Natural killer cell (primary cell): ENCODE results near the gene CLEC18A. TPM values are rescaled to one million over a fixed set of nuclear protein-coding genes. Genes with fewer than 3 reads are reported as not detected.

Experiments
- ATAC-seq, 3 donors: fragments of 150-1000 bp in 2 of 3; fragments of 200-7000 bp in 1 of 3; cut with Tn5 transposase; 1 replicate in 1 of 3; 2 replicates in 2 of 3; pipeline ENCODE4 v1.10.0; 2021; ENCODE audit warnings: mild to moderate bottlenecking in 2 of 3, moderate library complexity in 2 of 3
- DNase-seq, 2 donors: peaks; one replicate each; pipeline versions ENCODE4 v3.0.0 to v3.0.0-alpha.2; 2013 to 2021; ENCODE audit warnings: mixed read lengths in 1 of 2
- H3K27ac ChIP-seq: one replicate; pipeline ENCODE4 v1.5.1; 2013; ENCODE audit warnings: mild to moderate bottlenecking, low read length
- H3K27me3 ChIP-seq: one replicate; pipeline ENCODE4 v1.6.1; 2013; ENCODE audit warnings: low read length; ENCODE audit not compliant: control insufficient read depth, insufficient read depth
- H3K36me3 ChIP-seq: one replicate; pipeline ENCODE4 v1.6.1; 2013; ENCODE audit warnings: low read length; ENCODE audit not compliant: control insufficient read depth, insufficient read depth
- H3K4me1 ChIP-seq: one replicate; pipeline ENCODE4 v1.6.1; 2013; ENCODE audit warnings: low read length; ENCODE audit not compliant: control insufficient read depth, insufficient read depth
- H3K4me3 ChIP-seq: one replicate; pipeline ENCODE4 v1.5.1; 2013; ENCODE audit warnings: low read length
- H3K9me3 ChIP-seq: one replicate; pipeline ENCODE4 v1.6.1; 2013; ENCODE audit warnings: low read length; ENCODE audit not compliant: control insufficient read depth, insufficient read depth
- H3K27ac Mint-ChIP-seq, 2 donors: one replicate each; pipeline ENCODE4 v1.8.0; 2022; ENCODE audit warnings: mild to moderate bottlenecking in 2 of 2, mixed read lengths in 2 of 2, moderate library complexity in 1 of 2
- H3K27me3 Mint-ChIP-seq, 2 donors: one replicate each; pipeline ENCODE4 v1.8.0; 2022; ENCODE audit warnings: low read depth in 2 of 2, mixed read lengths in 2 of 2
- H3K36me3 Mint-ChIP-seq: one replicate; pipeline ENCODE4 v1.8.0; 2022; ENCODE audit warnings: mixed read lengths
- H3K4me1 Mint-ChIP-seq, 2 donors: one replicate each; pipeline ENCODE4 v1.8.0; 2022; ENCODE audit warnings: mixed read lengths in 2 of 2
- H3K4me3 Mint-ChIP-seq: one replicate; pipeline ENCODE4 v1.8.0; 2022; ENCODE audit warnings: mild to moderate bottlenecking, moderate library complexity, mixed read lengths
- H3K9me3 Mint-ChIP-seq, 2 donors: one replicate each; pipeline ENCODE4 v1.8.0; 2022; ENCODE audit warnings: mixed read lengths in 2 of 2
- WGBS: methylation state at CpG from one replicate; pipeline ENCODE4 v1.1.7; 2013; ENCODE audit warnings: missing lambda C conversion rate; ENCODE audit not compliant: insufficient coverage; 5-methylcytosine and 5-hydroxymethylcytosine counted together
- intact Hi-C: fragments of 100-400 bp; cut with micrococcal nuclease; formaldehyde crosslinking; loops from one replicate; pipeline ENCODE4 v1.14.2; 2022
- total RNA-seq, 4 donors: library from RNA; stranded (reverse); fragments of 120-200 nt in 1 of 4; gene quantifications; one replicate each; pipeline versions ENCODE4 v1.2.3 to v1.2.4, GENCODE V29; 2013 to 2022
- TF ChIP-seq, protein P1 (sequence below): fragments of 200-600 bp; IDR thresholded peaks from one replicate; pipeline ENCODE4 v1.8.0; 2022; ENCODE audit warnings: antibody characterized with exemption

CLEC18A gene
- total RNA-seq, 3 donors from 2014 or later (not counting 1 experiment from before 2014, with no cell fraction given): 2.3 to 2.7 (median 2.4) TPM

DNA sequence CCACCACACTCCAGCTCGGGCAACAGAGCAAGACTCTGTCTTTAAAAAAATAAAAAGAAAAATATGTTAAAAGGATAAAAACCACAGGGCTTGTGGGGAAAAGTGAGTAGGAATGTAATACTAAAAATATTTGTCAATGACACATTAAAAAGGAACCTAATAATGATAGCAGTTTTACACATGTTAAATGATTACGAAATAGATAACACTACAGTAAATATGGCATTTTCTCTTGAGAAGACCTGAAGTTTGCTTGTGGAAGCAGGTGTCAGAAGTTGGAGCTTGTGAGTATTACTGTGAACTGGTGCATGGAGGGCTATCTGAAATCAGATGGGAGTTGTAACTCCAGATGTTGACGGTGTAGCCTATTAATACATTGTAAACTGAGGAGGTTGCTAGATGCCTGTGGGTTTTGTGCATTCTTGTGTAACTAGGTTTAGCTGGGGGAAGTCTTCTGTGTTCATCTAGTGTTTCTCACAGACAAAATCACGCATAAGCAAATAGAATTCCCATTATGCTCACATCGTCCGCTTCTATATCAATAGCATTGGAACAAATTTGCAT lies 44.2 kb upstream of the CLEC18A start:
- Mint-ChIP-seq H3K9me3 (no peaks in the 10 kb centered on the region), H3K4me3 (no peak overlapping the region), H3K4me1 (no peaks in the 10 kb centered on the region), H3K27ac (no peak overlapping the region), H3K36me3 (no peaks in the 10 kb centered on the region), H3K27me3 (no peaks in the 10 kb centered on the region)
- no peak overlapping the region for H3K4me3 ChIP-seq
- ATAC-seq (no peak), DNase-seq (no peak)
- WGBS: 97% methylated on average over 5 of the region's 6 CpGs
- TF ChIP-seq, protein P1, sequence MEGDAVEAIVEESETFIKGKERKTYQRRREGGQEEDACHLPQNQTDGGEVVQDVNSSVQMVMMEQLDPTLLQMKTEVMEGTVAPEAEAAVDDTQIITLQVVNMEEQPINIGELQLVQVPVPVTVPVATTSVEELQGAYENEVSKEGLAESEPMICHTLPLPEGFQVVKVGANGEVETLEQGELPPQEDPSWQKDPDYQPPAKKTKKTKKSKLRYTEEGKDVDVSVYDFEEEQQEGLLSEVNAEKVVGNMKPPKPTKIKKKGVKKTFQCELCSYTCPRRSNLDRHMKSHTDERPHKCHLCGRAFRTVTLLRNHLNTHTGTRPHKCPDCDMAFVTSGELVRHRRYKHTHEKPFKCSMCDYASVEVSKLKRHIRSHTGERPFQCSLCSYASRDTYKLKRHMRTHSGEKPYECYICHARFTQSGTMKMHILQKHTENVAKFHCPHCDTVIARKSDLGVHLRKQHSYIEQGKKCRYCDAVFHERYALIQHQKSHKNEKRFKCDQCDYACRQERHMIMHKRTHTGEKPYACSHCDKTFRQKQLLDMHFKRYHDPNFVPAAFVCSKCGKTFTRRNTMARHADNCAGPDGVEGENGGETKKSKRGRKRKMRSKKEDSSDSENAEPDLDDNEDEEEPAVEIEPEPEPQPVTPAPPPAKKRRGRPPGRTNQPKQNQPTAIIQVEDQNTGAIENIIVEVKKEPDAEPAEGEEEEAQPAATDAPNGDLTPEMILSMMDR: no peak
- H3K27ac ChIP-seq: no peak overlapping the region
- peaks cover 33% of the 10 kb centered on the region for H3K36me3 ChIP-seq
- H3K4me1 ChIP-seq: no peaks in the 10 kb centered on the region
- intact Hi-C loops: no loop called here
- H3K27me3 ChIP-seq: no peaks in the 10 kb centered on the region
- no peaks in the 10 kb centered on the region for H3K9me3 ChIP-seq

DNA sequence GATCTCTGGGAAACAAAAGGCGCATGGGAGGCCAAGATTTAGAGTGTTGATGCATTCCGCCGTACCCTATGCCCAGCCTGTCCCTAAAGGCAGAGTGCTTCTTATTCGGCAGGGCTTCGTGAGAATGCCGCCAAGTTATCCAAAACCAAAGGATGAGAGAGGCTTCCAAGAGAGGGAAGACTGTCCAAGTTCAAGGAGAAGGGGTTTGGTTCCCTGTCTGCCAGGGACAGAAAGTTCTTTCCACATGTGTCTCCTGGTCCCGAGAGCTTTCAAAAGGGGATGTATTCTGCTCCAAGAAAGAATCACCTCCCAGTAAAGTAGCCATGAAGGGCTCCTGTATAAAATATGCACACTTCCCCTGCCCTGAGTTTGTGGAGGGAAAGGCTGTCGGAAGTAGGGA lies 42.1 kb upstream of the CLEC18A start:
- H3K27me3 Mint-ChIP-seq: no peaks in the 10 kb centered on the region
- intact Hi-C loops: no loop called here
- H3K9me3 Mint-ChIP-seq: no peaks in the 10 kb centered on the region
- no peak for DNase-seq
- no peaks in the 10 kb centered on the region for H3K36me3 Mint-ChIP-seq
- no peak for ATAC-seq
- Histone ChIP-seq H3K36me3 (peaks cover 27% of the 10 kb centered on the region), H3K9me3 (no peaks in the 10 kb centered on the region), H3K27me3 (no peaks in the 10 kb centered on the region), H3K27ac (no peak overlapping the region), H3K4me3 (no peak overlapping the region), H3K4me1 (no peaks in the 10 kb centered on the region)
- no peak overlapping the region for H3K27ac Mint-ChIP-seq
- no peaks in the 10 kb centered on the region for H3K4me1 Mint-ChIP-seq
- WGBS: 98% methylated on average over 7 of the region's 8 CpGs
- TF ChIP-seq, protein P1: no peak
- no peak overlapping the region for H3K4me3 Mint-ChIP-seq

DNA sequence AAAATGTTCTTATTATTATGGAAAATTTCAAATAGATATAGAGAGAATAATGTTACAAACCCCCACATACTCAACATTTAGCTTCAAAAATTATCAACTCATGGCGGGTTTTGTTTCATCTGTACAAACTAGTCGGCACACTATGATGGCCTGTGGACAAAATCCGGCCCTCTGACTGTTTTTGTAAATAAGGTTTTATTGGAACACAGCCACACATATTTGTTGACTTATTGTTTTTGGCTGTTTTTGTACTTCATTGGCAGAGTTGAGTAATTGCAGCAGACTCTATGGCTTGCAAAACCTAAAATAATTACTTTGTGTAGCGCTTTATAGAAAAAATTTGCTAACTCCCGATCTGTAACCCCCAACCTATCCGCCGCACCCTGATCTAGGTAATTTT lies 41.4 kb upstream of the CLEC18A start:
- intact Hi-C loops: no loop called here
- H3K36me3 ChIP-seq: peaks cover 27% of the 10 kb centered on the region

More for the DNA sequence above, 41.4 kb upstream of the CLEC18A start:
- no peaks in the 10 kb centered on the region for H3K27me3 Mint-ChIP-seq
- no peak overlapping the region for H3K4me3 Mint-ChIP-seq
- no peak for ATAC-seq
- Histone ChIP-seq H3K4me1 (no peaks in the 10 kb centered on the region), H3K4me3 (no peak overlapping the region), H3K27ac (no peak overlapping the region), H3K27me3 (no peaks in the 10 kb centered on the region), H3K9me3 (no peaks in the 10 kb centered on the region)
- H3K27ac Mint-ChIP-seq: no peak overlapping the region
- H3K4me1 Mint-ChIP-seq: no peaks in the 10 kb centered on the region
- TF ChIP-seq, protein P1: no peak
- H3K36me3 Mint-ChIP-seq: no peaks in the 10 kb centered on the region
- 99% methylated on average over 6 of the region's 7 CpGs for WGBS
- no peaks in the 10 kb centered on the region for H3K9me3 Mint-ChIP-seq
- no peak for DNase-seq
